Endodermal cell (in vitro differentiated cells): ENCODE measurements around the gene PTPRE. TPM values are rescaled to one million over a fixed set of nuclear protein-coding genes. Genes with fewer than 3 reads are reported as not detected.

Experiments
- DNase-seq: peaks from one replicate; pipeline ENCODE4 v3.0.0-alpha.2; 2017
- H3K27ac ChIP-seq: 2 replicates; pipeline ENCODE4 v1.5.1; 2013; ENCODE audit warnings: mild to moderate bottlenecking, low read depth, low read length, moderate library complexity
- H3K27me3 ChIP-seq: 2 replicates; pipeline ENCODE4 v1.6.1; 2013; ENCODE audit warnings: mild to moderate bottlenecking, low read length, moderate library complexity; ENCODE audit not compliant: insufficient read depth, control insufficient read depth, poor library complexity, severe bottlenecking
- H3K36me3 ChIP-seq: 2 replicates; pipeline ENCODE4 v1.7.0; 2013; ENCODE audit warnings: mild to moderate bottlenecking, low read length, moderate library complexity; ENCODE audit not compliant: control insufficient read depth, insufficient read depth
- H3K4me1 ChIP-seq: one replicate; pipeline ENCODE4 v1.7.0; 2013; ENCODE audit warnings: low read length; ENCODE audit not compliant: control insufficient read depth, insufficient read depth
- H3K4me3 ChIP-seq: 2 replicates; pipeline ENCODE4 v1.5.1; 2013; ENCODE audit warnings: mild to moderate bottlenecking, low read length, moderate library complexity
- H3K9ac ChIP-seq: 2 replicates; pipeline ENCODE4 v1.6.1; 2013; ENCODE audit warnings: mild to moderate bottlenecking, low read length, moderate library complexity; ENCODE audit not compliant: poor library complexity, severe bottlenecking; ENCODE audit errors: extremely low read depth
- H3K9me3 ChIP-seq: 2 replicates; pipeline ENCODE4 v1.6.1; 2013; ENCODE audit warnings: mild to moderate bottlenecking, low read length, moderate library complexity; ENCODE audit not compliant: control insufficient read depth
- H3K27ac Mint-ChIP-seq: 2 replicates; pipeline ENCODE4 v1.8.0; 2020; ENCODE audit warnings: mixed read lengths
- H3K27me3 Mint-ChIP-seq: 2 replicates; pipeline ENCODE4 v1.8.0; 2021; ENCODE audit warnings: mild to moderate bottlenecking, mixed read lengths; ENCODE audit not compliant: insufficient read depth
- H3K36me3 Mint-ChIP-seq: 2 replicates; pipeline ENCODE4 v1.8.0; 2020; ENCODE audit warnings: low read depth, mixed read lengths
- H3K4me1 Mint-ChIP-seq: 2 replicates; pipeline ENCODE4 v1.8.0; 2020; ENCODE audit warnings: mixed read lengths
- H3K4me3 Mint-ChIP-seq: 2 replicates; pipeline ENCODE4 v1.8.0; 2020; ENCODE audit warnings: mild to moderate bottlenecking, moderate library complexity, mixed read lengths
- H3K9me3 Mint-ChIP-seq: 2 replicates; pipeline ENCODE4 v1.8.0; 2020; ENCODE audit warnings: mild to moderate bottlenecking, mixed read lengths
- CTCF ChIP-seq: fragments of 200-600 bp; sonication (generic); conservative IDR thresholded peaks from 2 replicates; pipeline ENCODE4 v1.5.0; 2021; ENCODE audit warnings: antibody characterized with exemption, mild to moderate bottlenecking
- WGBS, 2 experiments: methylation state at CpG; one replicate each; pipeline versions ENCODE4 v1.1.5 to v1.1.7; 2013; ENCODE audit warnings: missing lambda C conversion rate in 2 of 2, mixed read lengths in 1 of 2; ENCODE audit not compliant: insufficient coverage in 1 of 2, insufficient read length in 1 of 2; 5-methylcytosine and 5-hydroxymethylcytosine counted together
- total RNA-seq, 2 donors: library from RNA; stranded (reverse); fragmentation: NEBNext Ultra II Directional in 1 of 2; extraction: Animal tissue kit (Norgen Biotek cat#: 25700) in 1 of 2; gene quantifications; 2 replicates in 1 of 2; 3 replicates in 1 of 2; pipeline ENCODE4 v1.2.1, GENCODE V29; 2021

PTPRE gene
- total RNA-seq, 2 donors from 2014 or later: 0.75 to 3.0 TPM

- no peak overlapping the region for H3K4me3 Mint-ChIP-seq
- no peak overlapping the region for H3K9ac ChIP-seq
- H3K4me3 ChIP-seq: no peak overlapping the region
- no peaks in the 10 kb centered on the region for H3K4me1 ChIP-seq
- no peaks in the 10 kb centered on the region for H3K36me3 ChIP-seq
- TF ChIP-seq CTCF: no peak
- peaks cover 9% of the 10 kb centered on the region for H3K4me1 Mint-ChIP-seq
- WGBS, 2 experiments: 87 to 100% methylated on average over 1 to 3 of the region's 3 CpGs
- H3K27me3 Mint-ChIP-seq: peaks cover 54% of the 10 kb centered on the region
- H3K27me3 ChIP-seq: peaks cover 43% of the 10 kb centered on the region
- DNase-seq: no peak
- H3K9me3 ChIP-seq: no peaks in the 10 kb centered on the region
- no peaks in the 10 kb centered on the region for H3K36me3 Mint-ChIP-seq
- H3K9me3 Mint-ChIP-seq: no peaks in the 10 kb centered on the region
- H3K27ac Mint-ChIP-seq: no peak overlapping the region
- no peak overlapping the region for H3K27ac ChIP-seq
Measured at GRCh38 chr10:128044186-128044585, 137.3 kb downstream of the PTPRE start.

GRCh38 chr10:128044961-128045832, 138.3 kb downstream of the PTPRE start:
- H3K9me3 Mint-ChIP-seq: no peaks in the 10 kb centered on the region
- no peak overlapping the region for H3K4me3 Mint-ChIP-seq
- 93 to 100% methylated on average over 4 to 16 of the region's 16 CpGs for WGBS, 2 experiments
- no peak overlapping the region for H3K9ac ChIP-seq
- H3K27ac ChIP-seq: no peak overlapping the region
- H3K36me3 Mint-ChIP-seq: no peaks in the 10 kb centered on the region
- no peaks in the 10 kb centered on the region for H3K9me3 ChIP-seq
- no peak for DNase-seq
- peaks cover 9% of the 10 kb centered on the region for H3K4me1 Mint-ChIP-seq
- no peak overlapping the region for H3K27ac Mint-ChIP-seq
- no peaks in the 10 kb centered on the region for H3K4me1 ChIP-seq
- TF ChIP-seq CTCF: no peak
- no peaks in the 10 kb centered on the region for H3K36me3 ChIP-seq
- peaks cover 46% of the 10 kb centered on the region for H3K27me3 Mint-ChIP-seq
- peaks cover 41% of the 10 kb centered on the region for H3K27me3 ChIP-seq
- no peak overlapping the region for H3K4me3 ChIP-seq

- no peak for TF ChIP-seq CTCF
- no peak for DNase-seq
- Histone ChIP-seq H3K9ac (no peak overlapping the region), H3K27ac (no peak overlapping the region), H3K36me3 (no peaks in the 10 kb centered on the region), H3K4me3 (no peak overlapping the region), H3K27me3 (peaks cover 35% of the 10 kb centered on the region), H3K9me3 (no peaks in the 10 kb centered on the region), H3K4me1 (no peaks in the 10 kb centered on the region)
- H3K27ac Mint-ChIP-seq: no peak overlapping the region
- no peaks in the 10 kb centered on the region for H3K36me3 Mint-ChIP-seq
- WGBS, 2 experiments: 95 to 100% methylated on average over 1 to 6 of the region's 6 CpGs
- no peak overlapping the region for H3K4me3 Mint-ChIP-seq
- peaks cover 9% of the 10 kb centered on the region for H3K4me1 Mint-ChIP-seq
- no peaks in the 10 kb centered on the region for H3K9me3 Mint-ChIP-seq
- peaks cover 40% of the 10 kb centered on the region for H3K27me3 Mint-ChIP-seq
Measured at GRCh38 chr10:128045833-128046120, 138.9 kb downstream of the PTPRE start.
